HCT116 (cell line): ENCODE data around the gene OR5H2. TPM values are rescaled to one million over a fixed set of nuclear protein-coding genes. Genes with fewer than 3 reads are reported as not detected.

ENCODE experiments used
- ATAC-seq: fragments of 200-7000 bp; cut with Tn5 transposase; 2 replicates; pipeline ENCODE4 v1.9.1; 2020; ENCODE audit warnings: mild to moderate bottlenecking, moderate library complexity
- BruUV-seq: library from RNA; stranded (reverse); fragments of 400-500 nt; replicated peaks from 2 replicates; lab custom pipeline; 2021; lab: Mats Ljungman, UMichigan
- CTCF ChIA-PET: fragments of 300-600 bp; sonication (Branson Sonifier 250); formaldehyde crosslinking; loops from one replicate; lab custom pipeline; 2021; ENCODE audit warnings: antibody characterized with exemption; lab: Charles Lee
- POLR2A ChIA-PET: fragments of 300-600, 350-600 bp; sonication (Branson Sonifier 250); formaldehyde crosslinking; loops from one replicate; lab custom pipeline; 2021; ENCODE audit warnings: antibody characterized with exemption; lab: Charles Lee
- RAD21 ChIA-PET, 2 experiments: fragments of 300-600 bp; sonication (Branson Sonifier 250); formaldehyde crosslinking; loops; one replicate each; lab custom pipeline; 2023; ENCODE audit warnings: low total read pairs in 2 of 2; ENCODE audit not compliant: uncharacterized antibody in 2 of 2, unreplicated experiment in 2 of 2, low non-redundant PET in 1 of 2; lab: Charles Lee
- DNase-seq: peaks from one replicate; pipeline ENCODE4 v3.0.0-alpha.2; 2010; ENCODE audit warnings: low read depth, low spot score
- H2AFZ ChIP-seq: fragments of 200-600 bp; shearing (Covaris generic), sonication (generic); 2 replicates; pipeline ENCODE4 v1.6.1; 2017; ENCODE audit warnings: low read depth, mixed run types, mixed read lengths, antibody characterized with exemption, low read length; ENCODE audit not compliant: poor library complexity, severe bottlenecking
- H3K27ac ChIP-seq: 2 replicates; pipeline ENCODE4 v1.5.1; 2012; ENCODE audit warnings: low read depth, low read length
- H3K27me3 ChIP-seq: fragments of 200-600 bp; sonication (generic); 2 replicates; pipeline ENCODE4 v1.6.1; 2016; ENCODE audit warnings: mixed run types, low read length, mixed read lengths; ENCODE audit not compliant: insufficient read depth
- H3K36me3 ChIP-seq, 2 experiments: fragments of 200-500 bp in 1 of 2; fragments of 200-600 bp in 1 of 2; sonication (Bioruptor generic) in 1 of 2; sonication (generic) in 1 of 2; 2 replicates each; pipeline versions ENCODE4 v1.5.1 to v1.6.1; 2014 to 2016; ENCODE audit warnings: low read length in 2 of 2, inconsistent platforms in 1 of 2, mixed read lengths in 1 of 2, mixed run types in 1 of 2; ENCODE audit not compliant: insufficient read depth in 2 of 2, control insufficient read depth in 1 of 2
- H3K4me1 ChIP-seq, 2 experiments: fragments of 200-600 bp in 1 of 2; sonication (generic) in 1 of 2; 2 replicates each; pipeline versions ENCODE4 v1.5.1 to v1.6.1; 2012 to 2017; ENCODE audit warnings: low read length in 2 of 2, inconsistent platforms in 1 of 2, mild to moderate bottlenecking in 1 of 2, mixed read lengths in 1 of 2, mixed run types in 1 of 2, moderate library complexity in 1 of 2; ENCODE audit not compliant: insufficient read depth in 2 of 2, control insufficient read depth in 1 of 2
- H3K4me2 ChIP-seq: fragments of 200-600 bp; sonication (generic); 2 replicates; pipeline ENCODE4 v1.6.1; 2017; ENCODE audit warnings: mixed run types, low read length, mixed read lengths
- H3K4me3 ChIP-seq, 2 experiments: fragments of 200-600 bp in 1 of 2; sonication (generic) in 1 of 2; replicated peaks in 1 of 2; 2 replicates each; pipeline ENCODE4 v1.5.1; 2011 to 2016; ENCODE audit warnings: low read length in 2 of 2, control low read depth in 1 of 2, low read depth in 1 of 2, mild to moderate bottlenecking in 1 of 2, mixed read lengths in 1 of 2, mixed run types in 1 of 2
- H3K79me2 ChIP-seq: fragments of 200-600 bp; sonication (generic); 2 replicates; pipeline ENCODE4 v1.6.1; 2017; ENCODE audit warnings: mild to moderate bottlenecking, mixed run types, low read length, moderate library complexity, mixed read lengths; ENCODE audit not compliant: insufficient read depth
- H3K9ac ChIP-seq: fragments of 200-600 bp; sonication (generic); 2 replicates; pipeline ENCODE4 v1.6.1; 2016; ENCODE audit warnings: low read length, mixed read lengths
- H3K9me2 ChIP-seq: fragments of 200-600 bp; sonication (generic), shearing (Covaris generic); 2 replicates; pipeline ENCODE4 v1.6.1; 2017; ENCODE audit warnings: mixed run types, mild to moderate bottlenecking, moderate library complexity; ENCODE audit not compliant: insufficient read depth
- H3K9me3 ChIP-seq, 2 experiments: fragments of 200-500 bp in 1 of 2; fragments of 200-600 bp in 1 of 2; sonication (Bioruptor generic) in 1 of 2; sonication (generic) in 1 of 2; 2 replicates each; pipeline ENCODE4 v1.6.1; 2014 to 2017; ENCODE audit warnings: low read length in 2 of 2, mixed read lengths in 2 of 2, inconsistent platforms in 1 of 2, low read depth in 1 of 2, mild to moderate bottlenecking in 1 of 2, mixed run types in 1 of 2, moderate library complexity in 1 of 2; ENCODE audit not compliant: control insufficient read depth in 1 of 2, insufficient read depth in 1 of 2
- H4K20me1 ChIP-seq: fragments of 200-600 bp; sonication (generic), shearing (Covaris generic); 2 replicates; pipeline ENCODE4 v1.6.1; 2017; ENCODE audit warnings: mixed run types, mild to moderate bottlenecking, moderate library complexity; ENCODE audit not compliant: insufficient read depth
- ATF3 ChIP-seq: IDR thresholded peaks from 2 replicates; pipeline ENCODE4 v1.6.1; 2012
- CBX3 ChIP-seq: IDR thresholded peaks from 2 replicates; pipeline ENCODE4 v1.6.1; 2012; ENCODE audit warnings: low read depth
- CEBPB ChIP-seq: IDR thresholded peaks from 2 replicates; pipeline ENCODE4 v1.6.1; 2012; ENCODE audit warnings: low read depth
- EZH2 ChIP-seq: fragments of 200-600 bp; sonication (generic); IDR thresholded peaks from 2 replicates; pipeline ENCODE4 v1.6.1; 2017; ENCODE audit warnings: antibody characterized with exemption, mixed run types
- JUND ChIP-seq: IDR thresholded peaks from 2 replicates; pipeline ENCODE4 v1.6.1; 2012
- POLR2A ChIP-seq: IDR thresholded peaks from 2 replicates; pipeline ENCODE4 v1.7.0; 2011; ENCODE audit warnings: borderline replicate concordance; ENCODE audit not compliant: insufficient read depth, insufficient read length; ENCODE audit errors: extremely low read depth
- RAD21 ChIP-seq: IDR thresholded peaks from 2 replicates; pipeline ENCODE4 v1.6.1; 2012; ENCODE audit warnings: low read depth, mild to moderate bottlenecking
- SP1 ChIP-seq: IDR thresholded peaks from 2 replicates; pipeline ENCODE4 v1.6.1; 2012; ENCODE audit warnings: low read depth
- SRF ChIP-seq: IDR thresholded peaks from 2 replicates; pipeline ENCODE4 v1.6.1; 2012; ENCODE audit warnings: low read depth
- TCF7L2 ChIP-seq: IDR thresholded peaks from 2 replicates; pipeline ENCODE4 v1.7.0; 2011; ENCODE audit warnings: borderline replicate concordance, inconsistent platforms; ENCODE audit not compliant: insufficient read depth, insufficient read length; ENCODE audit errors: extremely low read depth
- ZNF274 ChIP-seq: fragments of 200-500 bp; sonication (Bioruptor generic); IDR thresholded peaks from 2 replicates; pipeline ENCODE4 v1.6.1; 2014; ENCODE audit warnings: mild to moderate bottlenecking, low read depth, low read length, inconsistent platforms
- intact Hi-C: fragments of 100-400 bp; cut with micrococcal nuclease; formaldehyde crosslinking; loops from 2 replicates; pipeline ENCODE4 v1.10.0; 2022
- total RNA-seq: library from RNA; stranded (reverse); gene quantifications from one replicate; pipeline ENCODE4 v1.2.1, GENCODE V29; 2021; ENCODE audit not compliant: unreplicated experiment
- TF ChIP-seq, protein P1 (sequence below), 3 experiments: fragments of 200-600 bp in 1 of 3; sonication (generic) in 1 of 3; IDR thresholded peaks in 2 of 3; conservative IDR thresholded peaks in 1 of 3; 2 replicates each; pipeline ENCODE4 v1.5.1; 2012 to 2017; ENCODE audit warnings: low read depth in 2 of 3, low read length in 2 of 3, antibody characterized with exemption in 1 of 3, borderline replicate concordance in 1 of 3, control low read depth in 1 of 3, mild to moderate bottlenecking in 1 of 3, mixed read lengths in 1 of 3, mixed run types in 1 of 3, moderate library complexity in 1 of 3; ENCODE audit not compliant: insufficient read depth in 1 of 3

OR5H2 gene
- total RNA-seq, 1 experiment from 2014 or later: not detected

- Histone ChIP-seq H3K9ac (no peak overlapping the region), H3K27ac (no peak overlapping the region), H3K79me2 (no peaks in the 10 kb centered on the region), H4K20me1 (no peaks in the 10 kb centered on the region), H3K4me2 (no peak overlapping the region), H3K36me3 (no peaks in the 10 kb centered on the region), H3K4me1 (no peaks in the 10 kb centered on the region), H3K9me2 (no peaks in the 10 kb centered on the region; the same call in 1 of the 2 replicates), H3K4me3 (no peak overlapping the region), H3K27me3 (no peaks in the 10 kb centered on the region; the same call in 1 of the 2 replicates), H2AFZ (no peak overlapping the region), H3K9me3 (no peaks in the 10 kb centered on the region)
- no peak for TF ChIP-seq RAD21
- TF ChIP-seq TCF7L2: no peak
- TF ChIP-seq ZNF274: no peak
- no peak for TF ChIP-seq JUND
- no peak for DNase-seq
- ChIA-PET RAD21 (no interaction called here), POLR2A (no interaction called here), CTCF (no interaction called here)
- no TSS peak for BruUV-seq
- intact Hi-C loops: loop anchor here (1.0 kb wide), 1 partner anchor 46 kb away; no protein-coding TSS in a partner anchor
- no peak for ATAC-seq
These were observed 20.3 kb upstream of the OR5H2 start for GRCh38 chr3:98262046-98262445.

GRCh38 chr3:98263944-98264343 is 18.4 kb upstream of the OR5H2 start, which contains the start of gene OR5H6:
Gene OR5H6 (plus strand): TSS chr3:98264244. CDS start chr3:98264333, 89 bp downstream.
- Histone ChIP-seq H2AFZ (no peak within 1 kb of the TSS), H3K9me2 (no peaks in the 10 kb centered on the region; the same call in 1 of the 2 replicates), H3K27ac (no peak within 1 kb of the TSS), H3K4me2 (no peak within 1 kb of the TSS), H3K4me3 (no peak within 1 kb of the TSS)
- POLR2A ChIA-PET: no interaction called here
- DNase-seq (no peak), ATAC-seq (no peak)
- intact Hi-C loops: no loop called here
- TF ChIP-seq SP1 (no peak), CBX3 (no peak), SRF (no peak), ZNF274 (no peak), TCF7L2 (no peak), EZH2 (no peak), ATF3 (no peak), JUND (no peak), POLR2A (no peak), CEBPB (no peak), RAD21 (no peak)
- TF ChIP-seq, protein P1, sequence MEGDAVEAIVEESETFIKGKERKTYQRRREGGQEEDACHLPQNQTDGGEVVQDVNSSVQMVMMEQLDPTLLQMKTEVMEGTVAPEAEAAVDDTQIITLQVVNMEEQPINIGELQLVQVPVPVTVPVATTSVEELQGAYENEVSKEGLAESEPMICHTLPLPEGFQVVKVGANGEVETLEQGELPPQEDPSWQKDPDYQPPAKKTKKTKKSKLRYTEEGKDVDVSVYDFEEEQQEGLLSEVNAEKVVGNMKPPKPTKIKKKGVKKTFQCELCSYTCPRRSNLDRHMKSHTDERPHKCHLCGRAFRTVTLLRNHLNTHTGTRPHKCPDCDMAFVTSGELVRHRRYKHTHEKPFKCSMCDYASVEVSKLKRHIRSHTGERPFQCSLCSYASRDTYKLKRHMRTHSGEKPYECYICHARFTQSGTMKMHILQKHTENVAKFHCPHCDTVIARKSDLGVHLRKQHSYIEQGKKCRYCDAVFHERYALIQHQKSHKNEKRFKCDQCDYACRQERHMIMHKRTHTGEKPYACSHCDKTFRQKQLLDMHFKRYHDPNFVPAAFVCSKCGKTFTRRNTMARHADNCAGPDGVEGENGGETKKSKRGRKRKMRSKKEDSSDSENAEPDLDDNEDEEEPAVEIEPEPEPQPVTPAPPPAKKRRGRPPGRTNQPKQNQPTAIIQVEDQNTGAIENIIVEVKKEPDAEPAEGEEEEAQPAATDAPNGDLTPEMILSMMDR (IDR thresholded peaks at IDR 0.05 in 2 of 3, conservative IDR thresholded peaks at IDR 0.05 in 1 of 3; ENCODE audit: borderline replicate concordance in 1 of 3, insufficient read depth in 1 of 3, low read depth in 2 of 3, low read length in 2 of 3): no peak
- TF ChIP-seq, all 23 proteins: peak for 0
- ChIA-PET RAD21 (no interaction called here), CTCF (no interaction called here)
- no peaks in the 10 kb centered on the region; the same call in 1 of the 2 replicates for H3K27me3 ChIP-seq
- no peaks in the 10 kb centered on the region for H4K20me1 ChIP-seq
- H3K79me2 ChIP-seq: no peaks in the 10 kb centered on the region
- no peaks in the 10 kb centered on the region for H3K9me3 ChIP-seq
- no peaks in the 10 kb centered on the region for H3K36me3 ChIP-seq
- no TSS peak for BruUV-seq
- no peak within 1 kb of the TSS for H3K9ac ChIP-seq
- H3K4me1 ChIP-seq: no peaks in the 10 kb centered on the region
